NCI-H1092 treated with DMSO at 0.1 percent for 48 hours (cell line): ENCODE measurements around the gene PAPPA.
A peak's percentile ranks its signal among the peaks of the same experiment; 100 is the strongest.

Experiments used
- DNase-seq: peaks from one replicate; lab custom pipeline; 2025; lab: John Stamatoyannopoulos, UW

Gene PAPPA

GRCh38 chr9:116187570-116188170 lies 34.1 kb downstream of the PAPPA start:
- DNase-seq = no peak

DNA sequence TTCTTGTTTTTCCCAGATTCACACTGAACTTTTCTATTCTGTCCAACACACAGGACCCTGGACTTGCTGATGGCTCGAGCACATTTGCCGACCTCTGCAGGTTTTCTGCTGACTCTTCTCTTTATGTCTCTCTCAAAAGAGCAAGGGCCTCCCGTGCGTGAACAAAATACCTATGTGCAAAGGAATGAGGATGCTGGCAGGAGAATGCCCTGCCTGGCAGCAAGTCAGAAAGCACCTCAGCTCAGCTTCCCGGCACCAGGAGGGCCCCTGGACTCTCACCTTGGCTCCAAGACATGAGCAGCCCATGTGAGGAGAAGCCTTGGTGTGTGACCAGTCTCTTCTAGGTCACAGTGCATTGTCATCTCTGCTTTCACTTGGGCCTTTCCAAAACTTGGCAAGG lies 36.1 kb downstream of the PAPPA start:
- DNase-seq = no peak

GRCh38 chr9:116190637-116191396 lies 37.2 kb downstream of the PAPPA start:
- DNase-seq = no peak

DNA sequence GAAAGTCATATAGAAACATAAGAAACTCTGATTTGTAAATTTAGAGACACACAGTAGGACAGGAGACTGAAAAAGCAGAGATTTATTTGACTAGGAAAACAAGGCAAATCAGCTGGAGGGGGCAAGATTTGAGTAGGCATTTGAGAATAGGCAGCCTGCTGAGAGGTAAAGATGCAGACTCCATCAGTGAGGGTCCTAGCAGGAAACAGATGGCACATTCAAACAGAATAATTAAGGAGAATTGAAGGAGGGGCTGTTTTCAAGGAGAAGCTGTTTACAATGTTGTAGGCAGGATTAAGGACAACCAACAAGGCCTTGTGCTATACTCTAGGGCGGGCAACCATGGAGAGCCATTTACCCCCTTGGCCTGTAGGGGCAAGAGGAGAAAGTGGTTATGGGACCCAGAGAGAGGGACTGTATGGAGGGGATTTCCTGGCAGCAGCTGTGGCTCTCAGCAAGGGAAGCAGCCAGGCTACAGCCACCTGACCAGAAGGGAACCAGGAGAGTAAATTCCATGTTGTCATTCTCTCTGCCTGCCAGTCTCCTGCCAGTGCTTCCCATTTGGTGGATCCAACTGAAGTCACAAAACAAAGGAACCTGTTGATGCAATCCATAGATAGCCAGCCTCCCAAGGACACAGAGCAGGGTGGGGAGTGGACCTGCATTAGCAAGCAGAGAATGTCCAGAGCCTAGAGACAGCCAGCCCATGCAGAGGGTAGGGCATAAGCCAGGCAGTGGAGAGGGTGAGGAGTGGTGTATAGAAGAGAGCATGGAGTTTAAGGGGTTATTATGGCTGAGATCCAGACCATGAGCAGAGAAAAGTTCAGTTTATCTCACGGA lies 38.2 kb downstream of the PAPPA start:
- no peak for DNase-seq

GRCh38 chr9:116193636-116194035 lies 40.0 kb downstream of the PAPPA start:
- no peak for DNase-seq

DNA sequence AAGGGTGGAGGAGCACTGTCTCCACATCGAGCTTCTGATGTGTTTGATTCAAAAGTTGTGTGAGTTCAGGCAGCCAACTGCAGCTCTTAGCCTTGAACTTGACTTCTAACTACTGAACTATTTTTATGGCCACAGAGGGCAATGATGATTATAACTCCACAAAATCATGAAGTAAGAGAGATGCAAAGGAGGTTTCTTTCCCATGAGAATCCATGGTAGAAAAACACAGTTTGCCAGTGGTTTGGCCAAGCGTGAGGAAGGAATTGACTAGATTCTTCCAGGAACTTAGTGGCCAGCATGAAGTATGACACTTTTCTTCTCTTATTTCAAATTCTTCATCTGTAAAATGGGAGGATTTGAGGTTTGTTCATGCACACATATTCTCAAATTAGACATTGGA lies 43.2 kb downstream of the PAPPA start:
- DNase-seq = no peak

DNA sequence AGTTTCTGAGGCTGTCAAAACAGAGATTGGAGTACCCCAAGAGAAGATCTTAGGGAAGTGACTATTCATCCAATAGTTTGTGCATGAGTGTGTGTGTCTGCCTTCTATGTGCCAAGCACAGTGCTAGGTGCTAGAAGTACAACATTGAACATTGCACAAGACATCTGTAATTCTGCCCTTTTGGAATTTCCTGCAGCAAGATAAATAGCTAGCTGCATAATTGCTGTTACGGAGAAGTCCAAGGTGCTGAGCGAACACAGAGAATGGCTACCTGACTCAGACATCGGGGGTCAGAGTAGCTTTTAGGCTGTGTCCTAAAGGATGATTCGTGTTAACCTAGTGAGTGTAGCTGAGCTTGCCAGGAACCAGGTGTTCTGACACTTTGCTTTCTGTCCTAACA lies 44.8 kb downstream of the PAPPA start:
- DNase-seq = no peak

DNA sequence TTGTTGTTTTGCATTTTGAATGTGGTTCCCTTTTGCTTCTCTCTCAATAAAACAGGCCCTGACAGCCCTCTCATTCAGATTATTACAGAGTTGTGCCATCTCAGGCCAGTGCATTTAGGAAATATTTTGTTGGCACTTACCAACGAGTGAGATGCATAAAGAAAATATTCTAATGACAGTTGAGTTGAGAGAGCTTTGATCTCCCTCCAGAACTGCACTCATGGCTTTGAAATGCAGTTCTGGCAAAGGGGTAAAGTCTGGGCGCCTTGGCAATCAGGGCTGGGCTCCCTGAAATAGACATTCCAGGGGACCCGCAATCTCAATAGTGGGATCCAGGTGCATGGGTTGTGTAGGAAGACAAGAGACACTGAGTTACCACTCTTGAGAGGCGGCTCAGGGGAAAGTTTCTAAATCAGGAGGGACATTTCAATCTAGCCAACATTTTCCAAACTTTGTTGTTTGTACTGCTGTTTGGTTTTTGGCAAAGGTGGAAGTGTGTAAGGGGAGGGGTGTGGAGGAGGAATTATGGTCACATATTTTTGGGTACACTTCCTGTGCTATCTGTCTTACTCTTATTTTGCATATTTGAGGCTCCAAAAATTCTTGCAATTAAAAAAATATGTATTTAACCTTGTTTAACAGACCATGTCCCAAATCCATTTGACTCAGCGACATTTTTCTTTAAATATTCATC lies 48.8 kb downstream of the PAPPA start:
- no peak for DNase-seq

GRCh38 chr9:116204252-116204882 lies 50.8 kb downstream of the PAPPA start:
- no peak for DNase-seq

DNA sequence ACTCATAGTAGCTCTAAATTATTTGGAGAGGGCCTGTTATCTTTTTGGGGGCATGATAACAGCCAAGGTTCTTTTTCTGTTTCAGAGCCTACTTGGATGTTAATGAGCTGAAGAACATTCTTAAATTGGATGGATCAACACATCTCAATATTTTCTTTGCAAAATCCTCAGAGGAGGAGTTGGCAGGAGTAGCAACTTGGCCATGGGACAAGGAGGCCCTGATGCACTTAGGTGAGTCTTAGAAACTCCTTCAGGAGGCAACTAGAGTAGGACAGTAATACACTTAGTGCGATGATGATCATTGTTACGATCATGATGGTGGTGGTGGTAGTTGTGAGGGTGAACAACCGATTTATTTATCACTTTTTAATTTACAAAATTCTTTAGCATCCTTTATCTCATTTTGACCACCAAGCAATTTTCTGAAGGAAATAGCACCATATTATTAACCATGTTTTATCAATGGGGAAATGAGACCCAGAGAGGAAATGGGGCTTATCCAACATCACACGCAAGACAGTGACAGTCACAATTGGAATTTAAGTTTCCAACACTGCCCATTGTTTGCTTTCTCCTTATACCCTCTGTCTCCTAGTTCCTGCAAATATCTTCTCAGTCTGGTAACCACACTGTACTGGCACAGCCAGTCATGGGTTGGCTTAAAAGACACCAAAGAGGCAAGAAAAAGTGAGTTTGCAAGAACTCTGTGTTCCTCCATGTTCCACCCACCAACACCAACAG lies 54.0 kb downstream of the PAPPA start:
- DNase-seq = no peak

GRCh38 chr9:116208417-116209232 lies 55.0 kb downstream of the PAPPA start:
- DNase-seq = no peak

GRCh38 chr9:116209414-116210116 lies 56.0 kb downstream of the PAPPA start:
- DNase-seq = no peak

DNA sequence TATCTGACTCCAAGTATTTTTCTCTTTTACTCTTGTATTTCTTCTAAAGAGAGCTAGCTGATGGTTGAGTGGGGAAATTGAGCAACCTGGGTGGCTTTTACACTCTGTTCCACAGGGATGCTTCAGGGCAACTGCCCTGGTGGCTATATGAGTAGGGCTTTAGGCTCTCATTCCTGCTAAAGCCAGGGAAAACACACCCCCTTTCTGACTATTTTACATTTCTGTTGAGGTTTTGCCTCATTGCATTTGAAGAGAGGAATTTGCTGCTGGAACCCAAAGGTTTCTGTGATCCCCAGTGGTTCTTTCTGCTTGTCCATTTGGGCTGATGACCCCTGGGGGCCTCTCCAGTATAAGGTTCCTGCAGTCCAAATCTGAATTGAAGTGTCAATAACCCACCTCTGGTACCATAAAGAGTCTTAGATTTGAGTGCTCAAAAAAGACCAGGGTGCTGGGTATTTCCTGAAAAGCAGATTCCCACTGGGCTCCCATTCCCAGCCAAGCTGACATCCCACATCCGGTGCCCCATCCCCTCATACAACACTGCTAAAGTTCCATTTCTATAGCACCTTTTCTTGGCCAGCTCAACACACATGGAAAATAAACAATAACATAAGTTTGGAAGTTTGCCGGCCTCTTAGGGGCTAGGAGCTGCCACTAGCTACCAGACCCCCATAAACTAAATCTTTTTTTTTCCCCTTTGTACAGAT lies 59.5 kb downstream of the PAPPA start:
- DNase-seq = no peak

GRCh38 chr9:116213693-116214047 lies 60.1 kb downstream of the PAPPA start:
- no peak for DNase-seq

GRCh38 chr9:116218399-116218798 lies 64.8 kb downstream of the PAPPA start:
- DNase-seq = no peak

DNA sequence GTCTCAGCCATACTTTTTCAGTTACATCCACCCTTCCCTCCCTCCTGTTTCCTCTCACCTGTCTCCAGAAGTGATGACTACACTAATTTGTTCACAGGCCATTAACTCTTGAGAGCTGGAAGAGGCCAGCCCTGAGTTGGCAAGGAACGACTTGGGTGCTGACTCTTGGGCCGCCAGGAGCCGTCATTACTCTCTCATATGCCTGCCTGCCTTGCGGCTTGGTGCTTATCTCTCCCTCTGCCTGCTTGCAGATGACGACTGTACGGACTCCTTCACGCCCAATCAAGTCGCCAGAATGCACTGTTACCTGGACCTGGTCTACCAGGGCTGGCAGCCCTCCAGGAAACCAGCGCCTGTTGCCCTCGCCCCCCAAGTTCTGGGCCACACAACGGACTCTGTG lies 66.1 kb downstream of the PAPPA start:
- DNase-seq = peak; percentile 37

DNA sequence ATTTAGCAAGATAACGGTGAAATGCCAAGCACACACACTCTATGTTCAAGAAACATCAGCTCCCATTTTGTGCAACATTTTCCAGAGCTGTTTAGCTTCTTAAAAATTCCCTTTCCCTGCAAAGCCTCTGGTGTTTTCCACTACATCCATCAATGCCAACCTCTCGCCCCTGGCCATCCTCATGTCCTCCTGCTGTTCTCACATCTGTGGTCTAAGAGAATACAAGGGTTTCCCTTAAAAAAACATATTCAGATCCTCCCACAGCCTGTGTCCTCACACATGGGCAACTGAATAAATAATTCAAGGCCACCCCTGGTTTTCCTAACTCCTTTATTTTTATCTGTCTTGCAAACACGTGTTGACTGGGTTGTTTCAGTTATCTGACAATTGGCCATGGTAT lies 70.3 kb downstream of the PAPPA start:
- DNase-seq = no peak

- no peak for DNase-seq
Observed at GRCh38 chr9:116230051-116230632, 76.6 kb downstream of the PAPPA start.
